GM21367 (cell line): Measurements from ENCODE around the gene ABR.
"Not testable (repeated sequence)": the region's sequence is repeated elsewhere in the genome, so short reads cannot be mapped to it uniquely, and the experiment has no call there.

Experiments used
- ATAC-seq: cut with Tn5 transposase; IDR thresholded peaks from one replicate; pipeline ENCODE4 v1.9.1; 2021; ENCODE audit not compliant: unreplicated experiment

The ABR gene

GRCh38 chr17:1122533-1123392 is 57.0 kb downstream of the ABR start:
- ATAC-seq, result no peak

- not testable (repeated sequence) for ATAC-seq
Measured at GRCh38 chr17:1121442-1121817, 58.4 kb downstream of the ABR start.

- ATAC-seq, result no peak
Measured at GRCh38 chr17:1120596-1121441, 59.0 kb downstream of the ABR start.

GRCh38 chr17:1119924-1120323 is 59.9 kb downstream of the ABR start:
- no peak for ATAC-seq

- ATAC-seq, result no peak
Measured at GRCh38 chr17:1116602-1117001, 63.2 kb downstream of the ABR start.

GRCh38 chr17:1112875-1113274 is 66.9 kb downstream of the ABR start:
- ATAC-seq, result no peak

GRCh38 chr17:1111599-1112443 is 68.0 kb downstream of the ABR start:
- ATAC-seq, result no peak

GRCh38 chr17:1110862-1111598 is 68.8 kb downstream of the ABR start:
- no peak for ATAC-seq

GRCh38 chr17:1110541-1110861 is 69.3 kb downstream of the ABR start:
- no peak for ATAC-seq

GRCh38 chr17:1109606-1110540 is 69.9 kb downstream of the ABR start:
- ATAC-seq, result no peak

GRCh38 chr17:1108765-1109605 is 70.8 kb downstream of the ABR start:
- ATAC-seq, result no peak

GRCh38 chr17:1108478-1108764 is 71.4 kb downstream of the ABR start:
- no peak for ATAC-seq

GRCh38 chr17:1107777-1108477 is 71.9 kb downstream of the ABR start:
- ATAC-seq, result no peak

- no peak for ATAC-seq
Measured at GRCh38 chr17:1107083-1107776, 72.6 kb downstream of the ABR start.

GRCh38 chr17:1104222-1104621 is 75.6 kb downstream of the ABR start:
- no peak for ATAC-seq

GRCh38 chr17:1100382-1100781 is 79.4 kb downstream of the ABR start:
- ATAC-seq, result no peak

- ATAC-seq, result no peak
Measured at GRCh38 chr17:1099242-1099641, 80.5 kb downstream of the ABR start.
